Panc1 (cell line): Measurements from ENCODE around the gene UCHL3. TPM values are rescaled to one million over a fixed set of nuclear protein-coding genes. Genes with fewer than 3 reads are reported as not detected.

Experiments used
- ATAC-seq: fragments of 200-7000 bp; cut with Tn5 transposase; 2 replicates; pipeline ENCODE4 v1.9.1; 2020; ENCODE audit warnings: mild to moderate bottlenecking, moderate library complexity
- BruUV-seq: library from RNA; stranded (reverse); fragments of 400-500 nt; replicated peaks from 2 replicates; lab custom pipeline; 2021; lab: Mats Ljungman, UMichigan
- CTCF ChIA-PET: fragments of 300-600 bp; sonication (Branson Sonifier 250); formaldehyde crosslinking; loops from one replicate; lab custom pipeline; 2022; ENCODE audit warnings: antibody characterized with exemption; lab: Charles Lee
- POLR2A ChIA-PET: fragments of 300-600 bp; sonication (Branson Sonifier 250); formaldehyde crosslinking; loops from one replicate; lab custom pipeline; 2022; ENCODE audit warnings: antibody characterized with exemption; lab: Charles Lee
- DNase-seq: peaks from one replicate; pipeline ENCODE4 v3.0.0-alpha.2; 2010; ENCODE audit warnings: low read depth, low spot score
- H3K27ac ChIP-seq: 2 replicates; pipeline ENCODE4 v1.5.1; 2011; ENCODE audit warnings: mild to moderate bottlenecking, low read length, inconsistent platforms
- H3K27me3 ChIP-seq: fragments of 200-500 bp; sonication (Bioruptor generic); 2 replicates; pipeline ENCODE4 v1.6.0; 2014; ENCODE audit warnings: low read length, inconsistent platforms; ENCODE audit not compliant: control insufficient read depth, insufficient read depth
- H3K36me3 ChIP-seq: fragments of 200-500 bp; sonication (Bioruptor generic); 2 replicates; pipeline ENCODE4 v1.5.1; 2014; ENCODE audit warnings: inconsistent platforms, mild to moderate bottlenecking, low read length, moderate library complexity; ENCODE audit not compliant: control insufficient read depth, insufficient read depth
- H3K4me1 ChIP-seq: 2 replicates; pipeline ENCODE4 v1.5.1; 2011; ENCODE audit warnings: inconsistent platforms, mild to moderate bottlenecking, low read length, moderate library complexity; ENCODE audit not compliant: control insufficient read depth, insufficient read depth
- H3K4me3 ChIP-seq, 2 experiments: 2 replicates each; pipeline ENCODE4 v1.5.1; 2011 to 2012; ENCODE audit warnings: low read depth in 2 of 2, low read length in 2 of 2, mild to moderate bottlenecking in 2 of 2, inconsistent platforms in 1 of 2, moderate library complexity in 1 of 2
- H3K9me3 ChIP-seq: fragments of 200-500 bp; sonication (Bioruptor generic); 2 replicates; pipeline ENCODE4 v1.5.1; 2014; ENCODE audit warnings: low read depth, mild to moderate bottlenecking, inconsistent platforms, low read length, moderate library complexity; ENCODE audit not compliant: control insufficient read depth, insufficient read depth
- CTCF ChIP-seq: fragments of 450-650 bp; IDR thresholded peaks from 2 replicates; pipeline ENCODE4 v1.5.1; 2017; ENCODE audit warnings: mild to moderate bottlenecking
- POLR2AphosphoS5 ChIP-seq: IDR thresholded peaks from 2 replicates; pipeline ENCODE4 v1.6.1; 2012; ENCODE audit warnings: mild to moderate bottlenecking, low read depth, low read length, moderate library complexity
- REST ChIP-seq, 2 experiments: IDR thresholded peaks; 2 replicates each; pipeline ENCODE4 v1.6.1; 2011 to 2012; ENCODE audit warnings: low read depth in 2 of 2, control low read depth in 1 of 2, low read length in 1 of 2, mild to moderate bottlenecking in 1 of 2, moderate library complexity in 1 of 2; ENCODE audit not compliant: insufficient read depth in 1 of 2
- SIN3A ChIP-seq: IDR thresholded peaks from 2 replicates; pipeline ENCODE4 v1.6.1; 2012; ENCODE audit warnings: low read depth, mild to moderate bottlenecking, low read length, moderate library complexity, borderline replicate concordance; ENCODE audit not compliant: insufficient read depth
- TCF7L2 ChIP-seq: IDR thresholded peaks from 2 replicates; pipeline ENCODE4 v1.6.1; 2011; ENCODE audit warnings: mild to moderate bottlenecking, low read depth, low read length, inconsistent platforms
- in situ Hi-C: cut with HindIII; loops from 2 replicates; pipeline ENCODE4 v1.10.0; 2016; ENCODE audit warnings: low sequenced_read_pairs, low pct_unique_long_range_greater_than_20kb
- intact Hi-C: fragments of 100-400 bp; cut with micrococcal nuclease; formaldehyde crosslinking; loops from one replicate; pipeline ENCODE4 v1.10.0; 2022; ENCODE audit not compliant: unreplicated experiment
- total RNA-seq: library from RNA; stranded (reverse); gene quantifications from one replicate; pipeline ENCODE4 v1.2.1, GENCODE V29; 2021; ENCODE audit not compliant: unreplicated experiment

UCHL3 gene
- total RNA-seq, 1 experiment from 2014 or later, result 29.3 TPM

DNA sequence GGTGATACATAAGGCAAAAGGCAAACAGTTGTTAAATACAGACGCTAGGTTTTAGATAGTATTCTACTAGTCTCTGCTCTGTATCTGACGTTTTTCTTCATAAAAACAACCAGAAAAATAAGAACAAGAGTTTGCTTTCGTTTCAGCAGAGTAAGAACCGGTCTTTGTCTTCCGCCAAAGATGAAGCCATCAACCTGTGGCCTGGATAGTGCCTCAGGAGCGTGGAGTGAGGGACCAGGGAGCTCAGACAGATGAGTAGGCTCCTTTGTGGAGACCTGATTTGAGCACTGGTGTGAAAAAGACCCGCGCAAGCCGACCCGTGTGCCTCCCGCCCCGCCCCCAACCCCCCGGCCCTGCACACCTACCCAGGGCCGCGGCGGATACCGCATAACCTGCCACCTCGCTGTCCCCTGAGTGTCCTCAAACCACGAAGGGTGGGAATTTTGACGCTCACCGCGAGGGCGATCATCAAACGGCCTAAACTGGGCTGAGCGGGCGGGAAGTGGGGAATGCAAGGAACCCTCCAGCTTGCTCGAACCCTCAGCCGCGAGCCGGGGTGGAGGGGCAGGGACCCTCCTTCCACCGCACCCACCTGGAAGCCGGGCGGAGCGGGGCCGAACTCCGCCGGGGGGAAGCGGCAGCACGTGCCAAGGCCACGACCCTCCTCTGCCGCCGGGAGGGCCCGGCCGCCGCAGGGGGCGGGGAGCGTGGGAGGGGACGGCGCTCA, 85.7 kb downstream of the UCHL3 start:
- no peaks in the 10 kb centered on the region for H3K36me3 ChIP-seq
- H3K4me3 ChIP-seq, result peak overlapping the region; percentile 63 to 80
- no TSS peak for BruUV-seq
- CTCF ChIA-PET, result no interaction called here
- DNase-seq, result no peak
- POLR2A ChIA-PET, result no interaction called here
- H3K9me3 ChIP-seq, result no peaks in the 10 kb centered on the region
- H3K4me1 ChIP-seq, result no peaks in the 10 kb centered on the region
- in situ Hi-C loops (no loop called here), intact Hi-C loops (no loop called here)
- H3K27me3 ChIP-seq, result no peaks in the 10 kb centered on the region
- no peak for TF ChIP-seq POLR2AphosphoS5
- TF ChIP-seq TCF7L2, result no peak
- no peak for TF ChIP-seq REST (IDR thresholded peaks at IDR 0.05; ENCODE audit: insufficient read depth in 1 of 2, low read depth in 2 of 2, low read length in 1 of 2)
- TF ChIP-seq CTCF, result no peak
- TF ChIP-seq SIN3A, result no peak
- ATAC-seq, result peak; percentile 61
- no peak overlapping the region for H3K27ac ChIP-seq

DNA sequence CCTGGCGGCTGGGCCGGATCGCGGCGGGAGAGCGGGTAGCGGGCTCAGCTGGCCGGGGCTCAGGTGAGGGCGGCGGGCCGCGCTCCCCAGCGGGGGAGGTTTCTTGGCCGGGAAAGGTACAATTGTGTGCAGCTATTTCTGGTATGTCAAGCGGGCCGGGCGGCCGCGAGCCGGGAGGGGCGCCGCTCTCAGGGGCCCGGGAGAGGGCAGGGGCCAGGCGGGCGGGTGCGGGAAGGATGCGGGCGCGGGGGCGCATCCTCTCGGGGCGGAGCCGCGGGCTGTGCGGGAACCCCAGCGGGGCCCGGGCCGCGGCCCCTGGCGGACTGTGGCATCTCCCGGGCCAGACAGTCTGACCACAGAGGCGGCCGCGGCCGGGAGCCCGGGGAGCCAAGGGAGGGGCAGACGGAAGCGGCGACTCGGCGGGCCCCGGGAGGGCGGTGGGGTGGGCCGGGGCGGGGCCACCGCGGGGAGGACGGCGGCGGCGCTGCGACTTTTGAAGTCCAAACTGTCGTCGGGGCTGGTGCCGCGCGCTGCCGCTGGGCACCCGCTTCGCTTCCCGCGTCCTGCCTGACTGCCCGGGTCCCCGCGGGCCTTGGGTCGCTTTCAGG, 86.3 kb downstream of the UCHL3 start, which contains the start of gene LMO7:
LMO7 (plus strand) TSS at position 503 of the 608 bp plus-strand sequence. CDS start 328 bp downstream, outside the sequence.
- no peaks in the 10 kb centered on the region for H3K27me3 ChIP-seq
- ChIA-PET CTCF (no interaction called here), POLR2A (no interaction called here)
- H3K9me3 ChIP-seq, result no peaks in the 10 kb centered on the region
- peak within 1 kb of the TSS; percentile 63 to 80 for H3K4me3 ChIP-seq
- peak within 1 kb of the TSS; percentile 51 for H3K27ac ChIP-seq
- BruUV-seq, result no TSS peak
- in situ Hi-C loops, result no loop called here
- ATAC-seq (peak; percentile 84), DNase-seq (no peak)
- no peaks in the 10 kb centered on the region; the same call in 1 of the 2 replicates for H3K4me1 ChIP-seq
- TF ChIP-seq SIN3A (no peak), CTCF (0 out of 2 replicates have a peak, but pooled peaks have one; percentile 7), REST (IDR thresholded peaks at IDR 0.05; ENCODE audit: insufficient read depth in 1 of 2, low read depth in 2 of 2, low read length in 1 of 2) (no peak), TCF7L2 (no peak), POLR2AphosphoS5 (peak; percentile 26; the same call in 1 of the 2 replicates)
- no peaks in the 10 kb centered on the region for H3K36me3 ChIP-seq
- intact Hi-C loops, result no loop called here
